Measurements from ENCODE around the gene SMIM10L1.

The SMIM10L1 gene

DNA sequence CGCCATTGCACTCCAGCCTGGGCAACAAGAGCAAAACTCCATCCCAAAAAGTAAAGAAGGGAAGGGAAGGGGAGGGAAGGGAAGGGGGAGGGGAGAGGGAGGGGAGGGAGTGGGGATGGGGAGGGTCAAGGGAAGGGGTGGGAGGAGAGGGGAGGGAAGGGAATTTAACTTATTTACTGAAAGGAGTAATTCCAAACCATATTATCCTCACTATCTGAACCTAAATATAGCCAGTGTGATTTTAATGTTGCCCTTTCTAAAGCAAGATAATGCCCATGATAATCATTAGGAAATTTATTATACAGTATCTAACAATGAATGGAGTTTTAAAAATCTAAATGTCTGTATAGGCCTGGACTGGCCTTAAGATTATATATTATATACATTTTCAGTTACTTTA lies 7.3 kb downstream of the SMIM10L1 start:
- H3K4me1 ChIP-seq = peaks cover 3% of the 10 kb centered on the region; the same call in 1 of the 2 replicates
- no peak overlapping the region for H3K4me3 ChIP-seq
- TF ChIP-seq Cebpa-rat (IDR thresholded peaks at IDR 0.05) = no peak
- H3K27ac ChIP-seq = no peak overlapping the region
- no peaks in the 10 kb centered on the region for H3K36me3 ChIP-seq
- no peaks in the 10 kb centered on the region for H3K9me3 ChIP-seq
- no peak overlapping the region for H3K9ac ChIP-seq
- peaks cover 16% of the 10 kb centered on the region; the same call in 1 of the 2 replicates for H4K20me1 ChIP-seq
- H3K4me2 ChIP-seq = no peak overlapping the region
- H3K27me3 ChIP-seq = no peaks in the 10 kb centered on the region

DNA sequence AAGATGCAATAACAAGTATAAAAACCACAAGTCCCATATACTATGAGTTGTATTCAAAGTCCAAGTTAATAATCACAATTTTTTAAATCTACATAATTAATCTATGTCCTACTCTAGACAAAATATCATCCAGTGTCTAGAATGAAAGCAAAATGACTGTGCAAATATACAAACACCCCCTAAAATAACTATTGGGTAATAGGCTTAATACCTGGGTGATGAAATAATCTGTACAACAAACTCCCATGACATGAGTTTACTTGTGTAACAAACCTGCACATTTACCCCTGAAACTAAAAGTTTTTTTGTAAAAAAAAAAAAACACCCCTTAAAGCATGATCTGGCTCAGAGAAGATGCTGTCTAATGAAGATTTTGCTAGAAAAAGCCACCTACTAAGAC lies 11.5 kb downstream of the SMIM10L1 start:
- Histone ChIP-seq H4K20me1 (0 out of 2 replicates have a peak, but pooled peaks cover 4% of the 10 kb centered on the region), H3K9ac (no peak overlapping the region), H3K27ac (no peak overlapping the region), H3K36me3 (no peaks in the 10 kb centered on the region), H3K4me1 (no peaks in the 10 kb centered on the region), H3K9me3 (no peaks in the 10 kb centered on the region), H3K4me3 (no peak overlapping the region), H3K4me2 (no peak overlapping the region), H3K27me3 (no peaks in the 10 kb centered on the region)
- no peak for TF ChIP-seq Cebpa-rat (IDR thresholded peaks at IDR 0.05)

DNA sequence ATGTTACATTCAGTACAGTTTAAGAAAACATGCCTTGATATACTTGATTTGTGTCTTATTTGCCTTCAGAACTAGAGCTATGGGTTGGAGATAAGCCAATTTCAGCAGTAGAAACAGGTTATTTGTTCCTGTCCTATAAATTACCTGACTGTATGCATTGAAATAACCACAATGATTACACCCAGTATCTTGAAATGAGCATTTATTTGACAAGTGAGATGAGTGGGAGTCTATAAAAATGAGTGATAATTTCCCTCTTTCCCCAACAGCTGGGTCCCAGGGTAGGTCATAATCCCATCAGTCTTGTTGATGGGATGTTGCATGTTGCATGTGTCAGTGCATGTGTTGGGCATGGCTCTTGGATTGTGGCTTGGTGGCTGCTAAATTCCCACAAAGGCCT lies 12.0 kb downstream of the SMIM10L1 start:
- no peaks in the 10 kb centered on the region for H3K36me3 ChIP-seq
- no peak overlapping the region for H3K27ac ChIP-seq
- no peak overlapping the region for H3K9ac ChIP-seq
- no peaks in the 10 kb centered on the region for H3K9me3 ChIP-seq
- H3K4me3 ChIP-seq = no peak overlapping the region
- no peak overlapping the region for H3K4me2 ChIP-seq
- 0 out of 2 replicates have a peak, but pooled peaks cover 4% of the 10 kb centered on the region for H4K20me1 ChIP-seq
- H3K4me1 ChIP-seq = no peaks in the 10 kb centered on the region
- no peaks in the 10 kb centered on the region for H3K27me3 ChIP-seq
- TF ChIP-seq Cebpa-rat (IDR thresholded peaks at IDR 0.05) = no peak

DNA sequence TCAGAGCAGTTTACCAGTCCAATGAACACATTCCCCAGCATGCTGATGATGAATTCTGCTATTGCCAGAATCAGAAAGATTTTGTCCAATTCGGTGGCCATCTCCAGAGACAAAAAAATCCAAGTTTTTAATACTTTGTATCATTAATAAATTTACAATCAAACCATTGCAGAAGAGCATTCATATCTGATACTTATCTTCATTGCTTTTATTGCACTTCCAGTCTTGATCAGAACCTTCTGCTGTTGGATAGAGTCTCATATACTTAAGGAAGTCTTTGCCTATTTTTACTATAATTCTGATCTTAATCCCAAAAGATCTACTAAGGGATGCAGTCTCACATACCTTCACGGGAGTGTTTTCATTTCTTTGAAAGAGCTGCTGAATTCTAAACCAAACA lies 15.8 kb downstream of the SMIM10L1 start, which contains the start of gene TAS2R42:
TSS of gene TAS2R42 (minus strand) at position 101 of the 400 bp plus-strand sequence. CDS start at position 101, 0 bp downstream.
- no peak within 1 kb of the TSS for H3K9ac ChIP-seq
- no peaks in the 10 kb centered on the region for H3K4me1 ChIP-seq
- H3K4me3 ChIP-seq = no peak within 1 kb of the TSS
- no peaks in the 10 kb centered on the region for H3K36me3 ChIP-seq
- H3K9me3 ChIP-seq = no peaks in the 10 kb centered on the region
- no peak for TF ChIP-seq Cebpa-rat (IDR thresholded peaks at IDR 0.05)
- H3K4me2 ChIP-seq = no peak within 1 kb of the TSS
- no peaks in the 10 kb centered on the region for H3K27me3 ChIP-seq
- H3K27ac ChIP-seq = no peak within 1 kb of the TSS
- no peaks in the 10 kb centered on the region for H4K20me1 ChIP-seq

DNA sequence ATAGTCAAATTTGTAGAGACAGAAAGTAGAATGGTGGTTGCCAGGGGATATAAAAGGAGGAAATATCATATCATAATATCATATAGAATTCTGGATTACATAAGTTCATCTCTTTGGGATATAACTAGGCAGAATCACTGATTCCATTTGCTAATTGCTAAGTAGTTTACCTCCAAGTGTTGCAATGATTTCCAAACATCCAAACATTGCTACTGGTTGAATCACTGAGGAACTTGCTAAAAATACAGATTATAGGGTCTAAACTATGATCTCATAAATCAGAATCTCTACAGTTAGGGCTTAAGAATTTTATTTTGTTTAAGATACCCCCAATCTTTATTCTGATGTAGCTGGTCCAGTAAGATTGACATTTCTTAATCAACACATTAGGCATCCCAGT lies 31.8 kb downstream of the SMIM10L1 start:
- Histone ChIP-seq H3K27me3 (no peaks in the 10 kb centered on the region), H3K9ac (no peak overlapping the region), H4K20me1 (no peaks in the 10 kb centered on the region), H3K9me3 (peaks cover 11% of the 10 kb centered on the region; the same call in 1 of the 2 replicates), H3K4me2 (no peak overlapping the region), H3K4me3 (no peak overlapping the region), H3K36me3 (no peaks in the 10 kb centered on the region), H3K27ac (no peak overlapping the region), H3K4me1 (no peaks in the 10 kb centered on the region)
- TF ChIP-seq Cebpa-rat (IDR thresholded peaks at IDR 0.05) = no peak

DNA sequence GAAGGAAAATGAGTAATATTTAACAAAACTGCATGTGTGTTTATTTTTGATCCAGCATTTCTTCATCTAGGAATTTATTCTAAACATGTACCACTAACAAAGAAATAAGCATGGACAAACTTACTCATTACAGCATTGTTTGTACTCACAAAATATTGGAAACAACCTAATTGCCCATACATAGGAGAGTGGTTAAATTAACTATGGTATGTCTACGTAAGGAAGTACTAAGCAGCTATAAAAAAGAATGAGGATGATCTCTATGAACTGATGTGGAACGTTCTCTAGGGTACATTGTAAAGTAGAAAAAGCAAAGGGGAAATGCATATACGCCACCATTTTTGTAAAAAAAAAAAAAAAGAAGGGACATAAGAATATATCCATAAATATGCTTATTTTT lies 33.2 kb downstream of the SMIM10L1 start:
- TF ChIP-seq Cebpa-rat (IDR thresholded peaks at IDR 0.05) = no peak
- H3K36me3 ChIP-seq = no peaks in the 10 kb centered on the region

DNA sequence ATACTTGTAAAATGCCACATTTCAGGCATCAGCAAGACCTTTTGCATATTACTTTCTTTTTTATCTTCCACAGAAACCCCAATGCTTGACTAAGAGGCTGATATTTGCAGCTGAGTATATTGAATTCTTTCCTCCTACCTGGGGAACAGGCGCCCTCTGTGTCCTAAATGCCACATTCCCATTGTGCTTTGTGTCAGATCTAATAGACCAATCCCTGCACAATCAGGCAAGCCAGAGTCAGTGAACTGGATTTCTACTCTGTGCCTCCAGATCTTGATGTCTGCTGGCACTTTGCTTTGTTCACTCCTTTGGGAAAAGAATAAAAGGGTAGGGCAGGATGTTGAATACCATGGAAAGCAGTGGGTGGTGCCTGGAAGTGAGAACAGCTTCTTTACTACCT lies 38.1 kb downstream of the SMIM10L1 start:
- Histone ChIP-seq H3K4me3 (no peak overlapping the region), H3K36me3 (no peaks in the 10 kb centered on the region), H3K27ac (no peak overlapping the region), H3K4me1 (no peaks in the 10 kb centered on the region), H4K20me1 (no peaks in the 10 kb centered on the region), H3K9ac (no peak overlapping the region), H3K27me3 (no peaks in the 10 kb centered on the region), H3K4me2 (no peak overlapping the region), H3K9me3 (0 out of 2 replicates have a peak, but pooled peaks cover 7% of the 10 kb centered on the region)
- no peak for TF ChIP-seq Cebpa-rat (IDR thresholded peaks at IDR 0.05)

More for the DNA sequence above, 33.2 kb downstream of the SMIM10L1 start:
- Histone ChIP-seq H3K27ac (no peak overlapping the region), H3K4me1 (no peaks in the 10 kb centered on the region), H3K9ac (no peak overlapping the region), H3K9me3 (peaks cover 11% of the 10 kb centered on the region; the same call in 1 of the 2 replicates), H3K27me3 (no peaks in the 10 kb centered on the region), H3K4me2 (no peak overlapping the region), H3K4me3 (no peak overlapping the region), H4K20me1 (no peaks in the 10 kb centered on the region)
